Keratinocyte (primary cell): Measurements from ENCODE around the gene TRIM21. TPM values are rescaled to one million over a fixed set of nuclear protein-coding genes. Genes with fewer than 3 reads are reported as not detected.
"Not testable (repeated sequence)": the region's sequence is repeated elsewhere in the genome, so short reads cannot be mapped to it uniquely, and the experiment has no call there.

ENCODE experiments used
- DNase-seq: peaks from one replicate; pipeline ENCODE4 v3.0.0-alpha.2; 2011; ENCODE audit warnings: low read depth, missing footprints, low spot score
- FAIRE-seq: peaks from 2 replicates; lab custom pipeline; 2011; peaks lifted over from hg19 to GRCh38; lab: Jason Lieb, UNC
- H2AFZ ChIP-seq: 2 replicates; pipeline ENCODE4 v1.6.0; 2012; ENCODE audit warnings: low read length, control low read depth, inconsistent platforms; ENCODE audit not compliant: control insufficient read depth
- H3K27ac ChIP-seq: 2 replicates; pipeline ENCODE4 v1.5.1; 2011; ENCODE audit warnings: low read length; ENCODE audit not compliant: control insufficient read depth, insufficient read depth
- H3K27me3 ChIP-seq: 3 replicates; pipeline ENCODE4 v1.6.0; 2011; ENCODE audit warnings: low read length; ENCODE audit not compliant: control insufficient read depth, insufficient read depth; ENCODE audit errors: extremely low read depth
- H3K36me3 ChIP-seq, 2 experiments: 2 replicates in 1 of 2; 3 replicates in 1 of 2; pipeline ENCODE4 v1.5.1; 2011; ENCODE audit warnings: low read length in 2 of 2, mild to moderate bottlenecking in 1 of 2; ENCODE audit not compliant: control insufficient read depth in 2 of 2, insufficient read depth in 2 of 2; ENCODE audit errors: extremely low read depth in 1 of 2
- H3K4me1 ChIP-seq: 3 replicates; pipeline ENCODE4 v1.5.1; 2011; ENCODE audit warnings: low read length; ENCODE audit not compliant: control insufficient read depth, insufficient read depth; ENCODE audit errors: extremely low read depth
- H3K4me2 ChIP-seq: 3 replicates; pipeline ENCODE4 v1.6.0; 2011; ENCODE audit warnings: low read depth, low read length; ENCODE audit not compliant: control insufficient read depth, insufficient read depth; ENCODE audit errors: extremely low read depth
- H3K4me3 ChIP-seq, 3 experiments: fragments of 200-600 bp in 1 of 3; sonication (generic) in 1 of 3; 2 replicates in 2 of 3; 3 replicates in 1 of 3; pipeline ENCODE4 v1.5.1; 2011 to 2016; ENCODE audit warnings: low read length in 3 of 3, mild to moderate bottlenecking in 3 of 3, control low read depth in 2 of 3, inconsistent platforms in 1 of 3, low read depth in 1 of 3, mixed read lengths in 1 of 3, mixed run types in 1 of 3, moderate library complexity in 1 of 3; ENCODE audit not compliant: control insufficient read depth in 2 of 3, insufficient read depth in 2 of 3; ENCODE audit errors: extremely low read depth in 1 of 3
- H3K79me2 ChIP-seq: 2 replicates; pipeline ENCODE4 v1.6.0; 2012; ENCODE audit warnings: low read length; ENCODE audit not compliant: control insufficient read depth, insufficient read depth
- H3K9ac ChIP-seq: 3 replicates; pipeline ENCODE4 v1.6.0; 2011; ENCODE audit warnings: low read length; ENCODE audit not compliant: control insufficient read depth, insufficient read depth; ENCODE audit errors: extremely low read depth
- H3K9me1 ChIP-seq: 3 replicates; pipeline ENCODE4 v1.6.0; 2011; ENCODE audit warnings: low read length; ENCODE audit not compliant: control insufficient read depth, insufficient read depth; ENCODE audit errors: extremely low read depth
- H3K9me3 ChIP-seq: 2 replicates; pipeline ENCODE4 v1.5.1; 2012; ENCODE audit warnings: low read depth, low read length; ENCODE audit not compliant: control insufficient read depth
- H4K20me1 ChIP-seq: 3 replicates; pipeline ENCODE4 v1.6.0; 2011; ENCODE audit warnings: low read length; ENCODE audit not compliant: control insufficient read depth, insufficient read depth; ENCODE audit errors: extremely low read depth
- CTCF ChIP-seq, 3 experiments: IDR thresholded peaks in 1 of 3; conservative IDR thresholded peaks in 1 of 3; optimal IDR thresholded peaks in 1 of 3; 2 replicates in 2 of 3; 3 replicates in 1 of 3; pipeline versions ENCODE3 to v1.5.1; 2011; ENCODE audit warnings: low read length in 3 of 3, mild to moderate bottlenecking in 3 of 3, moderate library complexity in 2 of 3, control low read depth in 1 of 3, inconsistent platforms in 1 of 3; ENCODE audit not compliant: insufficient read depth in 2 of 3; ENCODE audit errors: extremely low read depth in 1 of 3
- EZH2 ChIP-seq: IDR thresholded peaks from one replicate; pipeline ENCODE4 v1.6.1; 2012; ENCODE audit warnings: inconsistent platforms, mild to moderate bottlenecking, low read length, moderate library complexity
- dilution Hi-C: fragments of 300-500 bp; cut with MboI; formaldehyde crosslinking; loops from one replicate; pipeline ENCODE4 v1.7.0; 2020; ENCODE audit warnings: low sequenced_read_pairs; ENCODE audit not compliant: extremely low pct_ligation_motif_present
- polyA plus RNA-seq, 5 experiments: library from polyadenylated mRNA; depleted of rRNA in 3 of 5; stranded (reverse) in 3 of 5; stranded (forward) in 1 of 5; unstranded in 1 of 5; fragments of >200 nt; gene quantifications; 1 replicate in 1 of 5; 2 replicates in 3 of 5; 3 replicates in 1 of 5; pipeline versions ENCODE4 v1.2.1 to v1.2.3, GENCODE V29; 2011 to 2012; ENCODE audit warnings: missing spikeins in 2 of 5, low read depth in 1 of 5, low replicate concordance in 1 of 5

Gene TRIM21
- polyA plus RNA-seq, 1 donor (not counting 4 experiments of a cell fraction or from before 2014, with no cell fraction given) = 57.1 TPM

GRCh38 chr11:4416816-4417215, 23.3 kb upstream of the TRIM21 start:
- H3K4me3 ChIP-seq = no peak overlapping the region
- no peak for FAIRE-seq

GRCh38 chr11:4416306-4416705, 22.8 kb upstream of the TRIM21 start:
- no peaks in the 10 kb centered on the region for H3K4me1 ChIP-seq
- no peaks in the 10 kb centered on the region for H3K9me3 ChIP-seq
- H3K9ac ChIP-seq = no peak overlapping the region
- no peaks in the 10 kb centered on the region for H3K27me3 ChIP-seq
- dilution Hi-C loops = no loop called here
- H3K27ac ChIP-seq = no peak overlapping the region
- FAIRE-seq (no peak), DNase-seq (no peak)
- H2AFZ ChIP-seq = no peak overlapping the region
- no peaks in the 10 kb centered on the region for H3K36me3 ChIP-seq
- TF ChIP-seq CTCF (optimal IDR thresholded peaks at IDR 0.05 in 1 of 3, IDR thresholded peaks at IDR 0.05 in 1 of 3, conservative IDR thresholded peaks at IDR 0.05 in 1 of 3; ENCODE audit: extremely low read depth in 1 of 3, insufficient read depth in 2 of 3, low read length in 3 of 3) = no peak
- no peak for TF ChIP-seq EZH2
- no peaks in the 10 kb centered on the region for H3K9me1 ChIP-seq
- H3K4me3 ChIP-seq = no peak overlapping the region
- H3K4me2 ChIP-seq = no peak overlapping the region
- H3K79me2 ChIP-seq = no peaks in the 10 kb centered on the region
- H4K20me1 ChIP-seq = no peaks in the 10 kb centered on the region

More at GRCh38 chr11:4416816-4417215, 23.3 kb upstream of the TRIM21 start:
- H3K36me3 ChIP-seq = no peaks in the 10 kb centered on the region
- no peaks in the 10 kb centered on the region for H4K20me1 ChIP-seq
- H2AFZ ChIP-seq = no peak overlapping the region
- dilution Hi-C loops = no loop called here
- H3K9me1 ChIP-seq = no peaks in the 10 kb centered on the region
- TF ChIP-seq CTCF (optimal IDR thresholded peaks at IDR 0.05 in 1 of 3, IDR thresholded peaks at IDR 0.05 in 1 of 3, conservative IDR thresholded peaks at IDR 0.05 in 1 of 3; ENCODE audit: extremely low read depth in 1 of 3, insufficient read depth in 2 of 3, low read length in 3 of 3) (no peak), EZH2 (no peak)
- no peaks in the 10 kb centered on the region for H3K27me3 ChIP-seq
- H3K9ac ChIP-seq = no peak overlapping the region
- H3K9me3 ChIP-seq = no peaks in the 10 kb centered on the region
- no peak overlapping the region for H3K27ac ChIP-seq
- H3K4me2 ChIP-seq = no peak overlapping the region
- no peaks in the 10 kb centered on the region for H3K79me2 ChIP-seq
- no peaks in the 10 kb centered on the region for H3K4me1 ChIP-seq
- no peak for DNase-seq

- H2AFZ ChIP-seq, H3K4me2 ChIP-seq, H3K27ac ChIP-seq, H4K20me1 ChIP-seq, H3K36me3 ChIP-seq, H3K9me1 ChIP-seq, H3K4me3 ChIP-seq, DNase-seq, dilution Hi-C loops, H3K79me2 ChIP-seq, H3K9me3 ChIP-seq, H3K4me1 ChIP-seq, H3K9ac ChIP-seq, H3K27me3 ChIP-seq, FAIRE-seq: not testable (repeated sequence)
Measured at GRCh38 chr11:4406206-4406605, 12.7 kb upstream of the TRIM21 start.
